HG02571 (cell line): Measurements from ENCODE around the gene POU2F1.

ENCODE experiments used
- ATAC-seq: cut with Tn5 transposase; IDR thresholded peaks from one replicate; pipeline ENCODE4 v1.9.1; 2021; ENCODE audit warnings: mild to moderate bottlenecking, moderate library complexity; ENCODE audit not compliant: unreplicated experiment

POU2F1 gene

DNA sequence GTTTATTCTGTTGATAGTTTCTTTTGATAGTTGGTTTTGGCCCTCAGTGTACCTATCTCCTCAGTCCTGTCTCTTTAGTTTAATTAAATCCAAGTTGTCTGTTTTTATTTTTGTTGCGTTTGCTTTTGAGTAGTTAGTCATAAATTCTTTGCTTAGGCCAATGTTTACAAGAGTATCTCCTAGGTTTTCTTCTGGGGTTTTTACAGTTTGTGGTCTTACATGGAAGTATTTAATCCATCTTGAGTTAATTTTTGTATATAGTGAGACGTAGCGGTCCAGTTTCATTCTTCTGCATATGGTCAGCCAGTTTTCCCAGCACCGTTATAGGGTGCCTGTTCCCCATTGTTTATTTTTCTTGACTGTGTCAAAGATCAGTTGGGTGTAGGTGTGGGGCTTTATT lies 139.4 kb downstream of the POU2F1 start:
- no peak for ATAC-seq

GRCh38 chr1:167362638-167363037 lies 142.0 kb downstream of the POU2F1 start:
- no peak for ATAC-seq

DNA sequence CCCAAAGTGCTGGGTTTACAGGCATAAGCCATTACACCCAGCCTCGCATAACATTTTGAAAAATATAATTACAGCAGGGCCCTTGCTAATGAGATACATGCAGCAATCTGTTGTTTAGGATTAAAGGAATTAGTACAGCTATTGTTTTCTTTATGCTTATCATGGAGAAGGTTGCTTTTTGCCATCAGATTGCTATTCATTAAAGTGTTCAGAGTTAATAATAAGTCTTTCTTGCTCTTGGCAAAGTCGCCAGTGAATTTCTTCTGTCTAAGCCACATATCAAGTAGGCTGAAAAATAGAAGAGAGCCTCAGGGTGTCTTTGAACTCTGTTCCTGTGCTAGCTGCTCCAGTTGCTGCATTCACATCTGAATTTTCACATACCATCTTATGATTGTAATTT lies 144.1 kb downstream of the POU2F1 start:
- ATAC-seq = no peak

DNA sequence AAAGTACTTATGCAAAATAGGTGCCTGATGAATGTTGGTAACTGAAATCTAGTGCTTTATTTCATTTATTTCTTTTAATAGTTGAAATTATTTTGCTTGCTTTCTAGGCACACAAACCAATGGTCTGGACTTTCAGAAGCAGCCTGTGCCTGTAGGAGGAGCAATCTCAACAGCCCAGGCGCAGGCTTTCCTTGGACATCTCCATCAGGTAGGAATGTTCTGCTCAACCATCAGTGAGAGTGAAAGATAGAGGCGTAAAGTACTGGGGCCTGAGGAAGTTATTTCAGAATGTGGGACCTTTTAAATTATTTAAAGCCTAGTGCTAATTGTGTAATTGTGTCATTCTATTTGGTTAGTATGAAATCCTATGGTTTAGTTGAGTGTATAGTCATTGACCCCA lies 144.7 kb downstream of the POU2F1 start:
- no peak for ATAC-seq

DNA sequence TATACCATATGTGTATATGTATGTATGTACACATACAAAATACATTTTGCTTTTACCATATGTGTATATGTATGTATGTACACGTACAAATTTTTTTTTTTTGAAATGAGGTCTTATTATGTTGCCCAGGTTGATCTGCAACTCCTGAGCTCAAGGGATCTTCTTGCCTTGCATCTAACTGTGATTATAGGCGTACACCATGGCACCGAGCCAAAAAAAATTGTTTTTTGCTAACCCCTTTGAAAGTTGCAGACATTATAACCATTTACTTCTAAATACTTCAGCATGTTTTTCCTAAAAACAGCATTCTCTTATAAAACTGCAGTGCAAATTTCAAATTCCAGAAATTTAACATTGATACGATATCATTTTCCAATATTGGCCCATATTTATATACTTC lies 147.0 kb downstream of the POU2F1 start:
- ATAC-seq = no peak

DNA sequence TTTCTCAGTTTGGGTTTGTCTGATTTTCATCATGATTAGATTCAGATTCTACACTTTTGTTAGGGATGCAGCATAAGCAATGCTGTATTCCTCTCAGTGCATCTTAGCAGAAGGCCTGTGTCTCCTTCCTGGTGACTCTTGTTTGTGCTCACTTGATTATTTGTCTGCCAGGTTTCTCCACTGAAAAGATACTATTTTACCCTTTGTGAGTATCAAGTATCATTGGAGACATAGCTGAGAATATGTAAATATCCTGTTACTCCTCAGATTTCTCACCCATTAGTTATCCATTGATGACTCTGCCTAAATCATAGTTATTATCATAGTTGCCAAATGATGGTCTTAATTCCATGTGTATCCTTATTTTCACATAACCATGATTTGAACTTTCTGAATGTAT lies 148.5 kb downstream of the POU2F1 start:
- ATAC-seq = no peak

DNA sequence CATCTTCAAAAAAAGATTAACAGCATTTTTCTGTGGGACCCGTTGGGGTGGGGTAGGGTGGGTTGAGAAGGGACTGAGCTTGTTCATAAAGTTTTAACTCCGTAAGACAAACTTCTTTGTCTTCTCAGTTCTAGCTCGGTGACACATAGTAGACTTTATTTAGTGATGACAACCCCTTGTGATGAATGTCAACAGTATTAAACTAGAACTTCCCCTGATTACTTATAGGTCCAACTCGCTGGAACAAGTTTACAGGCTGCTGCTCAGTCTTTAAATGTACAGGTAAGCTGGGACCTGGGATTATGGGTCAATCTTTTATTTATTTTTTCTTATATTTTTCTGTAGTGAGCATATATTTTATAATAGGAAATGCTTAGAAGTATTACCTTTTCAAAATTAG lies 149.2 kb downstream of the POU2F1 start:
- ATAC-seq = no peak

DNA sequence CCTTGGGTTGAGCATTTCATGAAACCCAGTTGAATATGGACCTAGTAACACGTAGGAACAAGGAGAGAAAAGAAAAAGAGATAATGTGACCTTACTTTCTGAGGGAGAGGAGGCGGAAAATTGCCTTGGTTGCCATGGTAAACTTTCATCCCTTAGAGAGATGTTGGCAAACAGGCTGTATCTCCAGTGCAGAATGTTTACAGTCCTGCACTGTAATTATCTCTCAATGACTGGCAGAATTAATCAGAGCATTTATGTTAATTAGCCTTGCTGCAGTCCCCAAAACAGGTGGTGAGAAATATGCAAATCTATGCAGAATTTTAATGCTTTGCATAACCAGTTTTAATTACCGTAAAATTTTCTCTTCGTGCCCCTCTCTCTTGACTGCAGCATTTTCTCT lies 150.3 kb downstream of the POU2F1 start:
- no peak for ATAC-seq

GRCh38 chr1:167373398-167373797 lies 152.7 kb downstream of the POU2F1 start:
- no peak for ATAC-seq

GRCh38 chr1:167373986-167374385 lies 153.3 kb downstream of the POU2F1 start:
- ATAC-seq = no peak

DNA sequence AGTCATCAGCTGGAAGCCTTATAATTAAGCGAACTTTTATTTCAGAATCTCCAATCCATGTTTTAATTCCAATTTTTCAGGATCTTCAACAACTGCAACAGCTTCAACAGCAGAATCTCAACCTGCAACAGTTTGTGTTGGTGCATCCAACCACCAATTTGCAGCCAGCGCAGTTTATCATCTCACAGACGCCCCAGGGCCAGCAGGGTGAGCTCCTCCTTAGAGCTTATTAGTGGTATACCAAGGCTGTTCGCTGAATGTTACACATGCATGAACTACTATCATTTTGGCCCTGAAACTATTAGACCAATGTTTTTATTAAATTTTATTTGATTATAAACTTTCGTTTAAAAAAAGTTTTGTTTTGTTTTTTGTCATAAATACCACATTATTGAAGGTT lies 155.3 kb downstream of the POU2F1 start:
- no peak for ATAC-seq

DNA sequence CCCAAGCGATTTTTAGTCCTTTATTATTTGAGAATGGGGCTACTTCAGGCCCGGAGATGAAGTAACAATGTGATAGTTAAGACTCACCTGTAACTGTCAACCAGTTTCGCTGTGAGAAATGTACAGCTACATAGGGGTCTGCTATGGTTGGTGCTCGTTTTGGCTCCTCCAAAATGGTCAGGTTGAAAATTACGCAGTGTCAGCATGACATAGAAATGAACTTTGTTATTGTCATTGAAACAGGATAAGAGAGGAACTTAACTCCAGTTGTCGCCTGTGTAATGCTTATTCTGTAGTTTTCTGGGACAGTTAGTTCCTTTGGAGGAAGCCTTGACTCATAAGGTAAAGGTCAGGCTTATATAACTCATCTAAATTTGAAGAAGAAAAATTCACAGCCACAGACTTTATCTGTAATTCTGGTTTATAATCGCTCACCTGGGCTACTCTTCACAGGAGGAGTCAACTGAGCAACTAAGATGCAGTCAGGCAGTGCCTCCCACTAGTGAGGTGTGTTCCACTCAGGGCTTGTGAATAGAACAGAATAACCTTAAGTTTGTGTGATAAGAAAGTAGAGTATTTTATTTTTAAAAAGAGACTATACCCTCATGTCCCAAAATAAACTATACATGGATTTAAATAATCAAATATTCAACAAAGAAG lies 166.7 kb downstream of the POU2F1 start:
- ATAC-seq = no peak

DNA sequence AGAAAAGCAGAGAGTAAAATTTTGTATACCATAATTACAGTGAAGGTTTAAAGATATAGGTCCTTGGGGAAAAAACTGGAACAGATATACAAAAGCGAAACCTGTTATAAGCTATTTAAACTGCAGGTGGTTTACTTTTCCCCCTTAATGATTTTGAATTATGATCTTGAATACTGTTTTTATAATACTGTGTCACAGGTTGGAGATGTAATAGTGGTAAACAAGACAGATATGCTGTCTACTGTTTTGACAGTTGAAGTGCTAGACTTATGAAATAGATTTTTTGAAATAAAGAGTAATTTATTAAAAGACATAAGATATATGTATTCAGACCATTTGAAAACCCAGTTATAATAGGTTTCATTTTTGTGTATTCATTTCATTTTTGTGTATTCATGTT lies 168.3 kb downstream of the POU2F1 start:
- no peak for ATAC-seq

DNA sequence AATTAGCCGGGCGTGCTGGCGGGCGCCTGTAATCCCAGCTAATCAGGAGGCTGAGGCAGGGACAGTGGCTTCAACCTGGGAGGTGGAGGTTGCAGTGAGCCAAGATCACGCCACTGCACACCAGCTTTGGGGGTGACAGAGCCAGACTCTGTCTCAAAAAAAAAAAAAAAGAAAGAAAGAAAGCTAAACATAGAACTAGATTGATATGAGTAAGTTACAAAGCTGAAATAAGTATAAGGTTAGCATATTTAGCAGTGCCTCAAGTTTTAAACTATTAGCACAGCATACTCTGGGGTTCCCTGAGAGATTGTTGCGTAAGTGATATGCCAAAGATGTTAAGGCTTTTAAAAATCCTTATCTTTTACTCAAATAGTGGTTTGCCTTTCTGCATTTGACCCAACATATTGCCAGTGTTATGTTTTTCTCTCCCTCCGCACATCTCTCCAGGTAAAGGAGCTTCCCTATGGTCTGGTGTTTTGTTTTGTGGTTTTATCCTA lies 171.6 kb downstream of the POU2F1 start:
- no peak for ATAC-seq

DNA sequence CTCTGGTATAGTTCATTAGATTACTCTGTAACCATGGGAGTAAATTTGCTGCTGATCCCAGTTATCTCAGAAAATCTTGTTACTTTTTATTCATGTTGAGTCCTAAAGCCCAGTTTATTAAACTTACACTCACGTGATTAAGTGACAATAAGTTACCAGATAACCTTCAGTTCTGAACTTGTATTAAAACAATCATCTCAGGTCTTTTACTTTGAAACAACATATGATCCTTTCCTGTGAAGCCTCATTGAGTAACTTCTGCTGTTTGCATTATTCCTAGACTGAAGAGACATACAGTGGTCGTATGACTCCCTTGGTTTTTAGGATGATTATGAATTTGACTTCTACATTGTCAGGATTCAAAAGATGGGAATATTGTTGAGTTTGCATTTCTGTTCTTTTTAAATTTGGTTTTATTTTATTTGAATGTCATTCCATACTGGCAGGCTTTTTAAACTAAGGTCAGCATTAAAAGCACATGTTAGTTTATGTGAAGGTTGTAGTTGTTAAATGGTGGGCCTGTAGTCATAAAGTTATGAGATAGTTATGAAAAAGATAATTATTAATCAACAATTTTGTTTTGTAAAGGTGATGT lies 179.8 kb downstream of the POU2F1 start:
- ATAC-seq = no peak

DNA sequence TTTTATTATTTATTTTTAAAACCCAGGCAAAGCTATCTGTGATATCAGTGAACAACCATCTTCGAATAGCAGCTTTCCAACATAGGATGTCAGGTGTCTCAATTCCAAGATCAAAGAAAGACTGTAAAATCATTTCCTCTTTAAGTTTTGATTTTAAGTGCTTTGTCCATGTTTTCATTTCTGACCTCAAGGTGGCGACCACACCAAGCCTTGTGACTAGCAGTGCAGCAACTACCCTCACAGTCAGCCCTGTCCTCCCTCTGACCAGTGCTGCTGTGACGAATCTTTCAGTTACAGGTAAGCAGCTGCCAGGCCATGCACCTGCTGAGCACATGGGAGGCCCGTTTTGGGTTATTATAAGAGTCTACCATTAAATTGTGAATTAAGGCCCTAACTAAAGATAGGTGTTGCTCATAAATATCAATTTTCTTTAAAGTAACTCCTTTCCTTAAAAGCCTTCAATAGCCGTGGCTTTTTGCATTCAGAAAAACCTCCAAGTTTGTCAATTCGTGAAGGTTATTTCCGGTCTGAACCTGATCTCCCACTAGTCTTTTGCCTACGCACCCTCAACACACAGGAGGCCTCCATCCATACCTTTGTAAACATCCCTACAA lies 180.7 kb downstream of the POU2F1 start:
- no peak for ATAC-seq

GRCh38 chr1:167404161-167404888 lies 183.6 kb downstream of the POU2F1 start:
- ATAC-seq = no peak

DNA sequence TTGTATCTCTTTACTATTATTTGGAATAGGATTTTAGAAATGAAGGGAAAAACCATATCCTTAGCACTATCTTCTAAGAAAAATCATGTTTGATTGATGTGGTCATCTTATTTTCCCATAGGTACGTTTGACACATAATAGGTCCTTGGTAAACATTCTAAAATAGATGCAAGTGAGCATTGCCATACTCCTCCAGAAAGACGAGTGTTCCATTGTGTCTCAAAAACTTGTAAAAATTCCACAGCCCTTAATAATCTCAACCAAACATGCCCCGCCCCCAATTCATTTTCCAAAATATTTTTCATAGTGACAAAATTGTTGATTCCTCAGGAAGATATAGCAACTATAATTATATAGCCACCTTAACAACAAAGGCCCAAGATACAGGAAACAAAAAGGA lies 184.2 kb downstream of the POU2F1 start:
- no peak for ATAC-seq

- ATAC-seq = no peak
Measured at GRCh38 chr1:167408355-167408754, 187.7 kb downstream of the POU2F1 start.

DNA sequence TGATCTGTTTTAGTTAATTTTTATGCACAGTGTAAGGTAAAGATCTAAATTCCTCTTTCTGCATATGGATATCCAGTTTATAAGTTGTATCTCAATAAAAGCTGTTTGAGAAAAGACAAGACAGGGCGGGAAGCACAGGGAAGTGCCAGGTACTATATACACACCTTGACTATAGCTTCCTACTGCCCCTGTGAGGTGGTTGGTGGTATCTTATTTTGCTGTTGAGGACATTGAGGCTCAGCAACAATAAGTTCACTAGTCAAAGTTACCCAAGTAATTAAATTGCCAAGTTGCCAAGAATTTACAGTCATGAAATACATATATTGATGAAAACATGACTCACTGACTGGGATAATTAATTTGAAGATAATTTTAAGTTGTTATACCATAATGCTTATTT lies 188.5 kb downstream of the POU2F1 start:
- ATAC-seq = no peak

DNA sequence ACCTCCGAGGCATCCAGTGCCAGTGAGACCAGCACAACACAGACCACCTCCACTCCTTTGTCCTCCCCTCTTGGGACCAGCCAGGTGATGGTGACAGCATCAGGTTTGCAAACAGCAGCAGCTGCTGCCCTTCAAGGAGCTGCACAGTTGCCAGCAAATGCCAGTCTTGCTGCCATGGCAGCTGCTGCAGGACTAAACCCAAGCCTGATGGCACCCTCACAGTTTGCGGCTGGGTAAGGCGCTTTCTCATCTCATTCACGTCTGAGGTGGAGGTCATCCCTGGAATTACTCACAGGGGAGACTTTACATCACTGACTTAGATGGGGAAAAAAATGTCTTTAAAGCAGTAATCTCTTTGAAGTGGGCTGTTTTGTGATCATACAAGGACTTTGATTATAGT lies 191.4 kb downstream of the POU2F1 start:
- no peak for ATAC-seq

DNA sequence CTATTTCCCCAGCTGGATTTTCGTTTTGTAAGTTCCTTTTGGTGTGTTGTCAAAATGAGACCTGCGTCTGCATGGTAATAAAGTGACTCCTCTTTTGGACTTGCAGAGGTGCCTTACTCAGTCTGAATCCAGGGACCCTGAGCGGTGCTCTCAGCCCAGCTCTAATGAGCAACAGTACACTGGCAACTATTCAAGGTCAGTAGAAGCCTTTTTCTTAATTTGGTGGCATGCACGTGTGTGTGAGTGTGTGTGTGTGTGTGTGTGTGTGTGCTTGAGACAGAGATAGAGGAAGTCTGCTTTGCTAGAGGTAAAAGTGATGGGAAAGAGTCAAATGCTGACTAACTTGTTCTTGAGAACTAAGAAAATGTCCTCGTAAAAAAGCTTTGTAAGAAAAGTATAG lies 192.2 kb downstream of the POU2F1 start:
- no peak for ATAC-seq
